Inferior parietal cortex (tissue), 1 donor: ENCODE measurements around the gene PTPN3.
"Not testable (repeated sequence)": the region's sequence is repeated elsewhere in the genome, so short reads cannot be mapped to it uniquely, and the experiment has no call there.

Source experiments
- DNase-seq: peaks from one replicate; pipeline ENCODE4 v3.0.0-alpha.2; 2016; ENCODE audit errors: extremely low spot score

PTPN3 gene

GRCh38 chr9:109498195-109499092 lies at the start of gene PTPN3:
TSS of gene PTPN3 (minus strand) at chr9:109498307. CDS start at chr9:109463434, 34,873 bp downstream.
- DNase-seq = no peak

- DNase-seq = not testable (repeated sequence)
Measured at GRCh38 chr9:109544954-109545353, 46.8 kb upstream of the PTPN3 start.

- DNase-seq = no peak
Measured at GRCh38 chr9:109542922-109543321, 44.8 kb upstream of the PTPN3 start.

GRCh38 chr9:109538346-109538745 lies 40.2 kb upstream of the PTPN3 start:
- no peak for DNase-seq

GRCh38 chr9:109537288-109537687 lies 39.2 kb upstream of the PTPN3 start:
- no peak for DNase-seq

- no peak for DNase-seq
Measured at GRCh38 chr9:109536859-109537258, 38.8 kb upstream of the PTPN3 start.

- DNase-seq = no peak
Measured at GRCh38 chr9:109535365-109535764, 37.3 kb upstream of the PTPN3 start.

GRCh38 chr9:109534151-109534550 lies 36.0 kb upstream of the PTPN3 start:
- no peak for DNase-seq

- DNase-seq = not testable (repeated sequence)
Measured at GRCh38 chr9:109532652-109533051, 34.5 kb upstream of the PTPN3 start.

- no peak for DNase-seq
Measured at GRCh38 chr9:109522106-109522505, 24.0 kb upstream of the PTPN3 start.

- DNase-seq = peak; percentile 92
Measured at GRCh38 chr9:109520475-109521132, 22.5 kb upstream of the PTPN3 start.

GRCh38 chr9:109519366-109519765 lies 21.3 kb upstream of the PTPN3 start:
- DNase-seq = no peak

- no peak for DNase-seq
Measured at GRCh38 chr9:109518621-109519335, 20.7 kb upstream of the PTPN3 start.

GRCh38 chr9:109517901-109518377 lies 19.8 kb upstream of the PTPN3 start:
- DNase-seq = no peak

GRCh38 chr9:109513871-109514270 lies 15.8 kb upstream of the PTPN3 start:
- no peak for DNase-seq

GRCh38 chr9:109512170-109512756 lies 14.2 kb upstream of the PTPN3 start:
- DNase-seq = no peak

GRCh38 chr9:109510506-109510905 lies 12.4 kb upstream of the PTPN3 start:
- DNase-seq = no peak

GRCh38 chr9:109510042-109510441 lies 11.9 kb upstream of the PTPN3 start:
- DNase-seq = not testable (repeated sequence)

GRCh38 chr9:109509611-109510010 lies 11.5 kb upstream of the PTPN3 start:
- no peak for DNase-seq

GRCh38 chr9:109507421-109507838 lies 9.3 kb upstream of the PTPN3 start:
- DNase-seq = no peak

GRCh38 chr9:109506097-109506712 lies 8.1 kb upstream of the PTPN3 start:
- DNase-seq = no peak
